ENCODE data around the gene PAK3.
A peak's percentile ranks its signal among the peaks of the same experiment; 100 is the strongest.

The PAK3 gene

DNA sequence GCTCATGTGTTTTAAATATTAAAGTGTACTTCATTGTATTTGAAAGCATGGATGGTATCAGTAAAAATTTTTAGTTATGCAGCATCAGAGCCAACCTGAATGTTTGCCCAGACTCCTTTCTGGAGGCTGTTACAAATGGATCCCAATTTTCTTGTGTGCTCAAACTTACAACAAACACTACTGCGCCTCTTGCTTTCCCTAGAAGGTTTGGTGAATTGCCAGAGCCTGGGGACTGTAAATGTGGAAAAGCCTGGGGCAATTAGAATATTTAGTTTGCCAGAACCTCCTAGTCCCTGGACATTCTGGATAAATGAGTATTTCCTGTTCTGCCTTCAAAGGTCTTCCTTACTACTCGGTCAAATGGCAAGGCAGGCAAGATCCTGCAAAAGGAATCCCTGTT is 169.5 kb downstream of the PAK3 start:
- DNase-seq, result peak; percentile 57

GRCh38 chrX:111268506-111268905 is 172.5 kb downstream of the PAK3 start:
- DNase-seq, result no peak

DNA sequence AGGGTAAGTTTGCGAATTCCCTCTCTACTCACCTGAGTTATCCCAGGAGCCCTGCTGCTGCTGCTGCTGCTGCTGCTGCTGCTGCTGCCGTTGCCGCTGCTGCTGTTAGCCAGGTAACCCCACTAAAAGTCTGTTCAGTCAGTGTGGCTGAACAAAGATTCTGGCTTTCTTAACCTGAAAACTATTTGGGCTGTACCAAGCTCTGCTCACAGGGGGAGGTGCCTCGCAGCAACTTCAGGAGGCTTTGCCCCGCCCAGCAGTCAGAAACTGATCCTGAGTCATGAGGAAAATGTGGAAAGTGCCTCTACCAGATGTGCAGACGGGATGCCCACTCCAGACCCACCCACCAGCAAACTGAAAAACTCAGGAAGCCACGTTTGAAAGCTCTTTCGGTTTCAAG is 174.3 kb downstream of the PAK3 start, which contains the start of gene CAPN6:
Gene CAPN6 (minus strand): TSS at position 145 of the 400 bp plus-strand sequence. CDS start 6,547 bp downstream, outside the sequence.
- DNase-seq, result peak; percentile 91
